ENCODE data around the gene ZBTB21. TPM values are rescaled to one million over a fixed set of nuclear protein-coding genes. Genes with fewer than 3 reads are reported as not detected.
A peak's percentile ranks its signal among the peaks of the same experiment; 100 is the strongest.

The ZBTB21 gene
- total RNA-seq, 1 donor from 2014 or later, result 20.9 TPM

DNA sequence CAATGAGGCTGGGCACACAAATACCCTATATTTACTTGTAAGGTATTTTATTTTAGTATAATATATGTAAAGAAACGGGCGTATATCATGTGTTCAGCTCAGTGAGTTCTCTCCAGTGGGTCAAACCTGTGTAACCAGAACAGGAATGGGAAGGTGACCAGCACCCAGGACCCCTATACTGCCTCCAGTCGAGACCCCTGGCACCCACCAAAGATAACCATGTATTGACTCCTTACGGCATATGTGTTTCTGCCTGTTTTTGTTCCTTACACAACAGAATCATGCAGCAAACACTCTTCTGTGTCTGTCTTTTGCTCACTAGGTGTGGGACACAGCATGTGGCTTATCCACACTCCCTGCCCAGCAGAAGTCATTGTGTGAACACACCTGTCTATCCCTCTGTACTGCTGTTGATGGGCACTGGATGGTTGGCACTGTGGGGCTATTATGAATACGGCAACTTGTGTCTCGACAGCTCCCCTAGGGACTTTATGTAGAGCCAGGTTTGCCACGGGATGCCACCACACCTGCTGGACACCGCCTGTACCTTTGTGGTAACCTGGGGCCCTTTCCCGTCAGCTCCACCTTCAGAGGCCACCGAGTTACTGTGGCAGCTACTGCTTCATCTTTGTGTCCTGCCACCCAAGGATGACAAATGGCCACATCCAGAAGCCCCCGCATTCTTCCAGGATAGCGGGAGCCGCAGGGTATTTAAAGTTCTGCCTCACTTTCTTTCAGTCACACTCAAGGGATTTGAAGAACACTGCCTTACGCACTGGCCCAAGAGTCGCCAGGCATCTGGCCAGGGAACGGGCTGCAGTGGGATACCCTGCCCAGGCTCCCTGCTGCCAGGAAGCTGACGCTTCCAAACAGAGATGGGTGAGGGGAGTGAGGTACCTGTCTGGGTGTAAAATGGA is 32.9 kb downstream of the ZBTB21 start:
- DNase-seq (ENCODE audit: extremely low spot score, unreplicated experiment), result peak; percentile 75
- Mint-ChIP-seq H3K36me3 (ENCODE audit: unreplicated experiment) (no peaks in the 10 kb centered on the region), H3K4me1 (ENCODE audit: unreplicated experiment) (peaks cover 5% of the 10 kb centered on the region), H3K27me3 (ENCODE audit: unreplicated experiment) (peaks cover under 1% of the 10 kb centered on the region), H3K9me3 (ENCODE audit: unreplicated experiment) (peaks cover 7% of the 10 kb centered on the region), H3K27ac (ENCODE audit: unreplicated experiment) (no peak overlapping the region), H3K4me3 (ENCODE audit: unreplicated experiment) (no peak overlapping the region)
- TF ChIP-seq, protein P1, sequence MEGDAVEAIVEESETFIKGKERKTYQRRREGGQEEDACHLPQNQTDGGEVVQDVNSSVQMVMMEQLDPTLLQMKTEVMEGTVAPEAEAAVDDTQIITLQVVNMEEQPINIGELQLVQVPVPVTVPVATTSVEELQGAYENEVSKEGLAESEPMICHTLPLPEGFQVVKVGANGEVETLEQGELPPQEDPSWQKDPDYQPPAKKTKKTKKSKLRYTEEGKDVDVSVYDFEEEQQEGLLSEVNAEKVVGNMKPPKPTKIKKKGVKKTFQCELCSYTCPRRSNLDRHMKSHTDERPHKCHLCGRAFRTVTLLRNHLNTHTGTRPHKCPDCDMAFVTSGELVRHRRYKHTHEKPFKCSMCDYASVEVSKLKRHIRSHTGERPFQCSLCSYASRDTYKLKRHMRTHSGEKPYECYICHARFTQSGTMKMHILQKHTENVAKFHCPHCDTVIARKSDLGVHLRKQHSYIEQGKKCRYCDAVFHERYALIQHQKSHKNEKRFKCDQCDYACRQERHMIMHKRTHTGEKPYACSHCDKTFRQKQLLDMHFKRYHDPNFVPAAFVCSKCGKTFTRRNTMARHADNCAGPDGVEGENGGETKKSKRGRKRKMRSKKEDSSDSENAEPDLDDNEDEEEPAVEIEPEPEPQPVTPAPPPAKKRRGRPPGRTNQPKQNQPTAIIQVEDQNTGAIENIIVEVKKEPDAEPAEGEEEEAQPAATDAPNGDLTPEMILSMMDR (IDR thresholded peaks at IDR 0.05), result no peak

DNA sequence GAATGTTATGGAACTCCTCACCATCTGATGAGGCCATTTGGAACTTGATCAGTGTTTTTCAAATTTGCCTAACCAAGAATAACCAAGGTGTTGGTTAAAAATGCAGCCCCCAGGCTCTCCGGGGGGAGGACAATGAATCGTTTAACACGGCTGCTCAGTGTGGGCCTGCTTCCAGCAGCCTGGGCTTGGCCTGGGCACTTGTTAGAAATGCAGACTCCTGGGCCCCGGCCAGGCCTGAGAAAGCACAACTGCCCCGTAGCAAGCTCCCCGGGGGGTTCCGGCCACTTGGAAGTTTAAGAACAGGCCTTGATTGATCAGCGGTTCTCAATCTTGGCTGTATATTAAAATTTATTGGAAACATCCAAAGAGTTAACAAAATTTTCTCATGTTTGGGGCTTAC is 33.5 kb downstream of the ZBTB21 start:
- Mint-ChIP-seq H3K27ac (ENCODE audit: unreplicated experiment) (no peak overlapping the region), H3K36me3 (ENCODE audit: unreplicated experiment) (no peaks in the 10 kb centered on the region), H3K4me1 (ENCODE audit: unreplicated experiment) (peaks cover 5% of the 10 kb centered on the region), H3K9me3 (ENCODE audit: unreplicated experiment) (peaks cover 7% of the 10 kb centered on the region), H3K27me3 (ENCODE audit: unreplicated experiment) (no peaks in the 10 kb centered on the region), H3K4me3 (ENCODE audit: unreplicated experiment) (no peak overlapping the region)
- TF ChIP-seq, protein P1 (IDR thresholded peaks at IDR 0.05), result no peak
- DNase-seq (ENCODE audit: extremely low spot score, unreplicated experiment), result peak; percentile 73

DNA sequence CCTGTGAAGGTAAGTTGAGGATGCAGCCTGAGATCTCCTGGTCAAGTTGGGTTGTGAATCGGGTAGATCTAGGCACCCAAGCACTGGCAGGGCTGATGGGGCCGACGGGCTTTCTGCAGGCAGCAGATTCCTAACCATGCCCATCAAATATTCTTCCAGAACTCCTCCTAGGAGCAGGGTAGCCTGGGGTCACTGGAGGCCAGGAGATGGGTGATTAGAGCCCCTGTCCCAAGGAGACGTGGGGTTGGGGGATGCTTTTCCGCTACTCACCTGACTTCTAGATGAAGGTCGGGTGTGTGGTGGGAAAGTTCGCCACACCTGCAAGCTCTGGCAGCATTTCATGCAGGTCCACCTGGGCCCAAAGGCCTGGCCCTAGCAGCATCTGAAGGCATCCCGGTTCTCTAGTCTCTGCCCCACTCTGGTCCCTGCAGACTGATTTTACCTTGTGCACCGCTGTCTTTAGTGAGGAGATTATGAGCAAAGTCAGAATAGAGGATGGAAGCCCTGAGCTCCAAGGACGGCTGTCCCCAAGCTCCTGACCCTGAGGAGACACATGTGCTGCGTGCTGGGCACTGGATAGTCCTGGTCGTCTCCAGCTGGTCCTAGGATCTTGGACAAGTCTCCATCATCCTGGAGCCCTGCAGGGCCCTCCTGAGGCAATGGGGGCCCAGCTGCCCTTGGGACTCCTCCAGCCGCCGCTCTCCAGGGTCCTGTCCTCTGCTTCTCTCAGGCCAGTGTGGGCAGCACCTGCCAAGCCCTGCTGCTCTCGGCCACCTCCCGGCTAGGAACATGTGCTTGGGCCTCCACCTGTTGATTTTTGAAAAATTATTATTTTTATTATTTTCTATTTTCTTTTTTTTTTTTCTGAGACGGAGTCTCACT is 34.5 kb downstream of the ZBTB21 start:
- Mint-ChIP-seq H3K4me1 (ENCODE audit: unreplicated experiment) (peaks cover 5% of the 10 kb centered on the region), H3K27me3 (ENCODE audit: unreplicated experiment) (no peaks in the 10 kb centered on the region), H3K4me3 (ENCODE audit: unreplicated experiment) (no peak overlapping the region), H3K36me3 (ENCODE audit: unreplicated experiment) (no peaks in the 10 kb centered on the region), H3K9me3 (ENCODE audit: unreplicated experiment) (peaks cover 7% of the 10 kb centered on the region), H3K27ac (ENCODE audit: unreplicated experiment) (no peak overlapping the region)
- peak; percentile 80 for DNase-seq (ENCODE audit: extremely low spot score, unreplicated experiment)
- TF ChIP-seq, protein P1 (IDR thresholded peaks at IDR 0.05), result no peak

DNA sequence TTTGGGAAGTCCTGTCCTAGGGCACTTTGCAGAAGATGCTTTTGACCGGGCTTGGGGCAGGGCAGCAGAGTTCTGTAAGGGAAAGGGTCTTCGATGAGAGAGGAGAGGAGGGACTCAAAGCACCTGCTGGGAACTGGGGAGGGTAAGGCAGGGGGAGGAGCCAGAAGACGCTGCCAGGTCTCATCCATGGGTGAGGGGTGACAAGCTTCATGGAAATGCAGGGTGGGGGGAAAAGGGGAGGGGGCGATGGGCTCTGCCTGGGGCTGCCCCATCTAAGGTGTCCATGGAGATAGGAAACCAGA is 35.5 kb downstream of the ZBTB21 start:
- H3K27ac Mint-ChIP-seq (ENCODE audit: unreplicated experiment), result no peak overlapping the region
- no peaks in the 10 kb centered on the region for H3K27me3 Mint-ChIP-seq (ENCODE audit: unreplicated experiment)
- peaks cover 5% of the 10 kb centered on the region for H3K4me1 Mint-ChIP-seq (ENCODE audit: unreplicated experiment)
- peaks cover 7% of the 10 kb centered on the region for H3K9me3 Mint-ChIP-seq (ENCODE audit: unreplicated experiment)
- DNase-seq (ENCODE audit: extremely low spot score, unreplicated experiment), result peak; percentile 44
- no peak overlapping the region for H3K4me3 Mint-ChIP-seq (ENCODE audit: unreplicated experiment)
- TF ChIP-seq, protein P1 (IDR thresholded peaks at IDR 0.05), result no peak
- H3K36me3 Mint-ChIP-seq (ENCODE audit: unreplicated experiment), result no peaks in the 10 kb centered on the region

Measured in osteocyte (in vitro differentiated cells).